ENCODE data around the gene AVPR1A.

DNA sequence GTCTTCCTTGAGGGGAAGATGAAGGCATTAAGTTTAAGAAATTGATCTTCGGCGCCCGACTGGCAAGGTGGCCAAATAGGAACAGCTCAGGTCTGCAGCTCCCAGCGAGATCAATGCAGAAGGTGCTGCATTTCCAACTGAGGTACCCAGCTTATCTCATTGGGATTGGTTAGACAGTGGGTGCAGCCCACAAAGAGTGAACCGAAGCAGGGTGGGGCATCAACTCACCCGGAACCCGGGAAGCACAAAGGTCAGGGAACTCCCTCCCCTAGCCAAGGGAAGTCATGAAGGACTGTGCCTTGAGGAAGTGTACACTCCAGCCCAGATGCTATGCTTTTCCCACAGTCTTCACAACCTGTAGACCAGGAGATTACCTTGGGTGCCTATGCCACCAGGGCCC, 45.2 kb upstream of the AVPR1A start:
- no peak for TF ChIP-seq SIN3A (IDR thresholded peaks at IDR 0.05; ENCODE audit: low read depth)
- TF ChIP-seq, protein P1, sequence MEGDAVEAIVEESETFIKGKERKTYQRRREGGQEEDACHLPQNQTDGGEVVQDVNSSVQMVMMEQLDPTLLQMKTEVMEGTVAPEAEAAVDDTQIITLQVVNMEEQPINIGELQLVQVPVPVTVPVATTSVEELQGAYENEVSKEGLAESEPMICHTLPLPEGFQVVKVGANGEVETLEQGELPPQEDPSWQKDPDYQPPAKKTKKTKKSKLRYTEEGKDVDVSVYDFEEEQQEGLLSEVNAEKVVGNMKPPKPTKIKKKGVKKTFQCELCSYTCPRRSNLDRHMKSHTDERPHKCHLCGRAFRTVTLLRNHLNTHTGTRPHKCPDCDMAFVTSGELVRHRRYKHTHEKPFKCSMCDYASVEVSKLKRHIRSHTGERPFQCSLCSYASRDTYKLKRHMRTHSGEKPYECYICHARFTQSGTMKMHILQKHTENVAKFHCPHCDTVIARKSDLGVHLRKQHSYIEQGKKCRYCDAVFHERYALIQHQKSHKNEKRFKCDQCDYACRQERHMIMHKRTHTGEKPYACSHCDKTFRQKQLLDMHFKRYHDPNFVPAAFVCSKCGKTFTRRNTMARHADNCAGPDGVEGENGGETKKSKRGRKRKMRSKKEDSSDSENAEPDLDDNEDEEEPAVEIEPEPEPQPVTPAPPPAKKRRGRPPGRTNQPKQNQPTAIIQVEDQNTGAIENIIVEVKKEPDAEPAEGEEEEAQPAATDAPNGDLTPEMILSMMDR (IDR thresholded peaks at IDR 0.05 in 2 of 3, conservative IDR thresholded peaks at IDR 0.05 in 1 of 3; ENCODE audit: borderline replicate concordance in 1 of 3, insufficient read depth in 1 of 3, low read depth in 2 of 3, low read length in 2 of 3), result no peak
- no peak for TF ChIP-seq ZNF274 (IDR thresholded peaks at IDR 0.05; ENCODE audit: low read depth, low read length)
- no peak for TF ChIP-seq POLR2AphosphoS5 (IDR thresholded peaks at IDR 0.05; ENCODE audit: low read depth, low read length)
- TF ChIP-seq, protein P2, sequence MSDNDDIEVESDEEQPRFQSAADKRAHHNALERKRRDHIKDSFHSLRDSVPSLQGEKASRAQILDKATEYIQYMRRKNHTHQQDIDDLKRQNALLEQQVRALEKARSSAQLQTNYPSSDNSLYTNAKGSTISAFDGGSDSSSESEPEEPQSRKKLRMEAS (IDR thresholded peaks at IDR 0.05), result no peak
- no peak for TF ChIP-seq POLR2A (IDR thresholded peaks at IDR 0.05; ENCODE audit: borderline replicate concordance, extremely low read depth, insufficient read depth, insufficient read length)
- TF ChIP-seq SRF (IDR thresholded peaks at IDR 0.05; ENCODE audit: low read depth), result no peak
- no peak for TF ChIP-seq EZH2 (IDR thresholded peaks at IDR 0.05)
- no peak for TF ChIP-seq EZH2phosphoT487 (IDR thresholded peaks at IDR 0.05; ENCODE audit: borderline replicate concordance)
- no peak for TF ChIP-seq SP1 (IDR thresholded peaks at IDR 0.05; ENCODE audit: low read depth)
- TF ChIP-seq REST (IDR thresholded peaks at IDR 0.05; ENCODE audit: low read depth), result no peak
